Tibial nerve (tissue), 4 donors: ENCODE measurements around the gene SH3GL3. TPM values are rescaled to one million over a fixed set of nuclear protein-coding genes. Genes with fewer than 3 reads are reported as not detected.

Experiments used
- DNase-seq, 2 donors: peaks; one replicate each; pipeline ENCODE4 v3.0.0-alpha.2; 2019; ENCODE audit warnings: low spot score in 2 of 2
- H3K27ac ChIP-seq, 4 donors: fragments of 200-600 bp; sonication (generic) in 3 of 4; one replicate each; pipeline ENCODE4 v1.5.1; 2017 to 2019; ENCODE audit warnings: mild to moderate bottlenecking in 1 of 4
- H3K27me3 ChIP-seq, 2 donors: fragments of 200-600 bp; sonication (generic) in 1 of 2; one replicate each; pipeline versions ENCODE4 v1.5.1 to v1.6.0; 2017 to 2019
- H3K36me3 ChIP-seq, 3 donors: fragments of 200-600 bp; sonication (generic); one replicate each; pipeline ENCODE4 v1.5.1; 2018 to 2019
- H3K4me1 ChIP-seq, 4 donors: fragments of 200-600 bp; sonication (generic) in 3 of 4; one replicate each; pipeline ENCODE4 v1.5.1; 2017 to 2019
- H3K4me3 ChIP-seq, 4 donors: fragments of 200-600 bp; sonication (generic) in 3 of 4; one replicate each; pipeline ENCODE4 v1.5.1; 2017 to 2019; ENCODE audit warnings: mild to moderate bottlenecking in 1 of 4, moderate library complexity in 1 of 4
- H3K9me3 ChIP-seq, 4 donors: fragments of 200-600 bp; sonication (generic) in 3 of 4; one replicate each; pipeline ENCODE4 v1.5.1; 2017 to 2019
- EP300 ChIP-seq, 2 donors: sonication (generic); formaldehyde crosslinking; IDR thresholded peaks; one replicate each; pipeline ENCODE4 v1.6.1; 2017; ENCODE audit warnings: antibody characterized with exemption in 2 of 2, mild to moderate bottlenecking in 1 of 2
- POLR2A ChIP-seq, 2 donors: fragments of 450-650 bp; IDR thresholded peaks; one replicate each; pipeline ENCODE4 v1.6.1; 2017; ENCODE audit warnings: antibody characterized with exemption in 2 of 2, mild to moderate bottlenecking in 2 of 2, moderate library complexity in 2 of 2
- WGBS, 2 donors: methylation state at CpG; one replicate each; pipeline ENCODE4 v1.1.5; 2018; 5-methylcytosine and 5-hydroxymethylcytosine counted together
- total RNA-seq, 4 donors: library from RNA; depleted of rRNA; stranded (reverse); fragments of >200 nt; gene quantifications; one replicate each; pipeline ENCODE4 v1.1.0, GENCODE V29; 2016
- TF ChIP-seq, protein P1 (sequence below), 5 experiments: fragments of 200-600 bp in 3 of 5; fragments of 450-650 bp in 2 of 5; sonication (generic) in 3 of 5; IDR thresholded peaks; one replicate each; pipeline ENCODE4 v1.5.1; 2016 to 2019; ENCODE audit warnings: antibody characterized with exemption in 5 of 5, mild to moderate bottlenecking in 3 of 5, moderate library complexity in 2 of 5

Gene SH3GL3
- total RNA-seq, 4 donors from 2014 or later: 1.5 to 3.7 (median 3.1) TPM; not detected in 1

- no peak overlapping the region for H3K27ac ChIP-seq
- no peaks in the 10 kb centered on the region for H3K9me3 ChIP-seq
- no peak for DNase-seq
- peaks cover 0 to 16% of the 10 kb centered on the region in 2 donors for H3K27me3 ChIP-seq
- H3K4me3 ChIP-seq: no peak overlapping the region
- H3K36me3 ChIP-seq: no peaks in the 10 kb centered on the region
- 41 to 42% methylated on average over 5 of the region's 5 CpGs for WGBS, 2 donors
- TF ChIP-seq, protein P1, sequence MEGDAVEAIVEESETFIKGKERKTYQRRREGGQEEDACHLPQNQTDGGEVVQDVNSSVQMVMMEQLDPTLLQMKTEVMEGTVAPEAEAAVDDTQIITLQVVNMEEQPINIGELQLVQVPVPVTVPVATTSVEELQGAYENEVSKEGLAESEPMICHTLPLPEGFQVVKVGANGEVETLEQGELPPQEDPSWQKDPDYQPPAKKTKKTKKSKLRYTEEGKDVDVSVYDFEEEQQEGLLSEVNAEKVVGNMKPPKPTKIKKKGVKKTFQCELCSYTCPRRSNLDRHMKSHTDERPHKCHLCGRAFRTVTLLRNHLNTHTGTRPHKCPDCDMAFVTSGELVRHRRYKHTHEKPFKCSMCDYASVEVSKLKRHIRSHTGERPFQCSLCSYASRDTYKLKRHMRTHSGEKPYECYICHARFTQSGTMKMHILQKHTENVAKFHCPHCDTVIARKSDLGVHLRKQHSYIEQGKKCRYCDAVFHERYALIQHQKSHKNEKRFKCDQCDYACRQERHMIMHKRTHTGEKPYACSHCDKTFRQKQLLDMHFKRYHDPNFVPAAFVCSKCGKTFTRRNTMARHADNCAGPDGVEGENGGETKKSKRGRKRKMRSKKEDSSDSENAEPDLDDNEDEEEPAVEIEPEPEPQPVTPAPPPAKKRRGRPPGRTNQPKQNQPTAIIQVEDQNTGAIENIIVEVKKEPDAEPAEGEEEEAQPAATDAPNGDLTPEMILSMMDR (IDR thresholded peaks at IDR 0.05): no peak
- TF ChIP-seq POLR2A (IDR thresholded peaks at IDR 0.05) (no peak), EP300 (IDR thresholded peaks at IDR 0.05) (no peak)
- peaks cover 0 to 20% (median 4%) of the 10 kb centered on the region in 4 donors for H3K4me1 ChIP-seq
These were observed 1.5 kb upstream of the SH3GL3 start for GRCh38 chr15:83445643-83446042.

DNA sequence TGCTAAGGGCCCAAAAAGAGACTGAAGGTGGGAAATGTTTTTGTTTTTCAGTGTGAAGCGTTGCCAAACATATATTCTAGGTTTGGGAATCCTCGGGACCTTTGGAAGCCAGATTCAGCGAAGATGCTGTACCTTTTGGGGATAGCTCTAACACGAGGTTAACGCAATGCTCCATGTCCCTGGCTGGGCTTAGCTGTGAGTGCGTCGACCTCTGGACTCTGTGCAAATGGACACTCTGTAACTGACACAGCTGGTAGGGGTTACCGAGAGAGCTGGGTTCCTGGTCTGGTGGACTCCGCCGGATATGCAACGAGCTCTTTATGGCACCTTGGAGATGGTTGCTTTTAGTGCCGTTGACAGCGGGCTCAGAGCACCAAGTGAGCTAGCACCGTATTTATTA, 724 bp upstream of the SH3GL3 start:
- Histone ChIP-seq H3K4me1 (peaks cover 0 to 20% (median 4%) of the 10 kb centered on the region in 4 donors), H3K36me3 (no peaks in the 10 kb centered on the region), H3K4me3 (no peak overlapping the region), H3K27ac (no peak overlapping the region), H3K27me3 (peaks cover 0 to 16% of the 10 kb centered on the region in 2 donors), H3K9me3 (no peaks in the 10 kb centered on the region)
- no peak for DNase-seq
- TF ChIP-seq EP300 (IDR thresholded peaks at IDR 0.05) (no peak), POLR2A (IDR thresholded peaks at IDR 0.05) (no peak)
- TF ChIP-seq, protein P1 (IDR thresholded peaks at IDR 0.05): no peak
- 66 to 71% methylated on average over 12 to 13 of the region's 14 CpGs for WGBS, 2 donors

GRCh38 chr15:83449250-83449671, 2.1 kb downstream of the SH3GL3 start:
- Histone ChIP-seq H3K9me3 (no peaks in the 10 kb centered on the region), H3K4me3 (no peak overlapping the region), H3K27ac (no peak overlapping the region), H3K36me3 (no peaks in the 10 kb centered on the region), H3K4me1 (peaks cover 0 to 20% (median 4%) of the 10 kb centered on the region in 4 donors), H3K27me3 (peaks cover 0 to 16% of the 10 kb centered on the region in 2 donors)
- 31 to 33% methylated on average over 3 of the region's 3 CpGs for WGBS, 2 donors
- TF ChIP-seq, protein P1 (IDR thresholded peaks at IDR 0.05): no peak
- no peak for TF ChIP-seq EP300 (IDR thresholded peaks at IDR 0.05)
- TF ChIP-seq POLR2A (IDR thresholded peaks at IDR 0.05): no peak
- DNase-seq: no peak

DNA sequence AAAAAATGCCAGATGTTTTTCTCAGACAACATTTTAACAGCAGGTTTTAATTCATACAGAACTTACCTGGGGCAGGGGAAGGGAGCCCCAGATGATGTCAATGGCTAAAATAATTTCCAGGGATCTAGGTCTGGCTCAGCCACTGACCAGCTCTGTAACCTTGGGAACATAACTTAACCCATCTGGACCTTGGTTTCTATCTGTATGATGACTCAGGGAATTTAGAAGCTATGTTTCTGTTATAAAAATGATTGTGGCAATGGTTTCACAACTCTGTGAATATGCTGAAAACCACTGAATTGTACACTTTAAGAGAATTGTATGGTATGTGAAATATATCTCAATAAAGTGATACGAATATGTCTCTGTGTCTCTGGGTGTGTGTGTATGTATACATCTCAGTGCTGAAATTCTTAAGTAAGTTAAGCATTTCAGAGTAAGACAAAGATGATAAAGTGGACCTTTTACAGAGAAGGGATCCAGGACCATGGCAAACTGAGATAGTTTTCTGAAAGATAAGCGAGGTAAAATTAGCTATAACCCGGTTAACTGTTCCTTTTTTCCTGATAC, 2.9 kb downstream of the SH3GL3 start:
- no peaks in the 10 kb centered on the region for H3K9me3 ChIP-seq

GRCh38 chr15:83457149-83457548, 10.0 kb downstream of the SH3GL3 start:
- no peak for DNase-seq
- no peaks in the 10 kb centered on the region for H3K4me1 ChIP-seq
- 64% methylated on average over 1 of the region's 1 CpG for WGBS, 2 donors
- no peaks in the 10 kb centered on the region for H3K9me3 ChIP-seq
- no peak overlapping the region for H3K27ac ChIP-seq
- TF ChIP-seq, protein P1 (IDR thresholded peaks at IDR 0.05): no peak
- TF ChIP-seq EP300 (IDR thresholded peaks at IDR 0.05): no peak
- TF ChIP-seq POLR2A (IDR thresholded peaks at IDR 0.05): no peak
- H3K36me3 ChIP-seq: no peaks in the 10 kb centered on the region
- H3K27me3 ChIP-seq: no peaks in the 10 kb centered on the region
- no peak overlapping the region for H3K4me3 ChIP-seq

More for the DNA sequence above, 2.9 kb downstream of the SH3GL3 start:
- 81 to 88% methylated on average over 3 of the region's 3 CpGs for WGBS, 2 donors
- no peaks in the 10 kb centered on the region for H3K36me3 ChIP-seq
- no peak for DNase-seq
- no peak overlapping the region for H3K27ac ChIP-seq
- H3K4me3 ChIP-seq: no peak overlapping the region
- H3K4me1 ChIP-seq: peaks cover 0 to 20% (median 4%) of the 10 kb centered on the region in 4 donors
- H3K27me3 ChIP-seq: peaks cover 0 to 16% of the 10 kb centered on the region in 2 donors
- TF ChIP-seq, protein P1 (IDR thresholded peaks at IDR 0.05): no peak
- TF ChIP-seq EP300 (IDR thresholded peaks at IDR 0.05): no peak
- TF ChIP-seq POLR2A (IDR thresholded peaks at IDR 0.05): no peak
